WTC11 (cell line): ENCODE measurements around the gene TEKTIP1. TPM values are rescaled to one million over a fixed set of nuclear protein-coding genes. Genes with fewer than 3 reads are reported as not detected.
A peak's percentile ranks its signal among the peaks of the same experiment; 100 is the strongest.

ENCODE experiments used
- ATAC-seq: fragments of 200-7000 bp; cut with Tn5 transposase; 2 replicates; pipeline ENCODE4 v1.10.0; 2021; ENCODE audit warnings: mild to moderate bottlenecking, moderate library complexity
- CTCF ChIA-PET: fragments of 300-600 bp; sonication (Branson Sonifier 250); formaldehyde crosslinking; loops from one replicate; lab custom pipeline; 2021; ENCODE audit warnings: antibody characterized with exemption; lab: Charles Lee
- POLR2A ChIA-PET: fragments of 350-600 bp; sonication (Branson Sonifier 250); formaldehyde crosslinking; loops from one replicate; lab custom pipeline; 2021; ENCODE audit warnings: antibody characterized with exemption; lab: Charles Lee
- DNase-seq: peaks from one replicate; pipeline ENCODE4 v3.0.0; 2021; ENCODE audit warnings: low spot score
- H3K27ac Mint-ChIP-seq: 2 replicates; pipeline ENCODE4 v1.8.0; 2021; ENCODE audit warnings: mixed read lengths
- H3K27me3 Mint-ChIP-seq: 2 replicates; pipeline ENCODE4 v1.8.0; 2021; ENCODE audit warnings: low read depth, mild to moderate bottlenecking, moderate library complexity, mixed read lengths
- H3K36me3 Mint-ChIP-seq: 2 replicates; pipeline ENCODE4 v1.8.0; 2021; ENCODE audit warnings: mixed read lengths
- H3K4me1 Mint-ChIP-seq: 2 replicates; pipeline ENCODE4 v1.8.0; 2022; ENCODE audit warnings: mixed read lengths
- H3K4me3 Mint-ChIP-seq: 2 replicates; pipeline ENCODE4 v1.8.0; 2021; ENCODE audit warnings: mild to moderate bottlenecking, moderate library complexity, mixed read lengths
- H3K9me3 Mint-ChIP-seq: 2 replicates; pipeline ENCODE4 v1.8.0; 2021; ENCODE audit warnings: mixed read lengths
- AFF4 ChIP-seq: sonication (generic); formaldehyde crosslinking; IDR thresholded peaks from 2 replicates; pipeline ENCODE4 v1.8.1; 2023; ENCODE audit warnings: mild to moderate bottlenecking, missing genetic modification reagents, borderline replicate concordance
- ATF2 ChIP-seq: sonication (generic); formaldehyde crosslinking; IDR thresholded peaks from 2 replicates; pipeline ENCODE4 v1.8.1; 2022; ENCODE audit warnings: low read depth, missing genetic modification reagents, borderline replicate concordance
- ATF3 ChIP-seq: sonication (generic); formaldehyde crosslinking; conservative IDR thresholded peaks from 2 replicates; pipeline ENCODE4 v1.8.1; 2022; ENCODE audit warnings: mild to moderate bottlenecking, missing genetic modification reagents
- ATF6 ChIP-seq: sonication (generic); formaldehyde crosslinking; IDR thresholded peaks from 2 replicates; pipeline ENCODE4 v1.8.1; 2023; ENCODE audit warnings: mild to moderate bottlenecking, missing genetic modification reagents
- ETV6 ChIP-seq: sonication (generic); formaldehyde crosslinking; IDR thresholded peaks from 2 replicates; pipeline ENCODE4 v1.8.1; 2022; ENCODE audit warnings: mild to moderate bottlenecking, missing genetic modification reagents
- FOXJ3 ChIP-seq: sonication (generic); formaldehyde crosslinking; IDR thresholded peaks from 2 replicates; pipeline ENCODE4 v1.9.0; 2021; ENCODE audit warnings: missing genetic modification reagents, mild to moderate bottlenecking, borderline replicate concordance
- FOXP4 ChIP-seq: sonication (generic); formaldehyde crosslinking; IDR thresholded peaks from 2 replicates; pipeline ENCODE4 v1.8.0; 2022; ENCODE audit warnings: mild to moderate bottlenecking, missing genetic modification reagents
- GRHL2 ChIP-seq: fragments of 250-450 bp; sonication (Bioruptor Pico); IDR thresholded peaks from 2 replicates; pipeline ENCODE4 v1.8.0; 2022; ENCODE audit warnings: mild to moderate bottlenecking, moderate library complexity; ENCODE audit not compliant: insufficient replicate concordance, severe bottlenecking
- HMGXB4 ChIP-seq: sonication (generic); formaldehyde crosslinking; IDR thresholded peaks from 2 replicates; pipeline ENCODE4 v1.8.1; 2023; ENCODE audit warnings: mild to moderate bottlenecking, moderate library complexity, missing genetic modification reagents
- TEAD1 ChIP-seq: sonication (generic); formaldehyde crosslinking; IDR thresholded peaks from 2 replicates; pipeline ENCODE4 v1.8.0; 2022; ENCODE audit warnings: mild to moderate bottlenecking, missing genetic modification reagents
- ZBTB21 ChIP-seq: sonication (generic); formaldehyde crosslinking; IDR thresholded peaks from 2 replicates; pipeline ENCODE4 v1.8.1; 2023; ENCODE audit warnings: mild to moderate bottlenecking, missing genetic modification reagents, borderline replicate concordance
- ZNF263 ChIP-seq: sonication (generic); formaldehyde crosslinking; IDR thresholded peaks from 2 replicates; pipeline ENCODE4 v1.8.1; 2022; ENCODE audit warnings: low read depth, mild to moderate bottlenecking, moderate library complexity, missing genetic modification reagents
- ZNF512 ChIP-seq: sonication (generic); formaldehyde crosslinking; IDR thresholded peaks from 2 replicates; pipeline ENCODE4 v1.8.1; 2022; ENCODE audit warnings: missing genetic modification reagents, borderline replicate concordance
- ZNF532 ChIP-seq: fragments of 250-450 bp; sonication (Bioruptor Pico); IDR thresholded peaks from 2 replicates; pipeline ENCODE4 v1.9.0; 2021; ENCODE audit warnings: mild to moderate bottlenecking, borderline replicate concordance
- total RNA-seq: library from RNA; stranded (reverse); gene quantifications from 3 replicates; pipeline ENCODE4 v1.2.3, GENCODE V29; 2021

TEKTIP1 gene
- total RNA-seq, 1 experiment from 2014 or later = 6.3 TPM

- TF ChIP-seq ZNF532 (no peak), ZNF263 (CRISPR knock-in tag) (no peak)
- TF ChIP-seq, all 79 proteins: peak for 3
Observed at GRCh38 chr19:3575260-3575741, 36.3 kb downstream of the TEKTIP1 start (continued).

- Mint-ChIP-seq H3K9me3 (no peaks in the 10 kb centered on the region), H3K36me3 (peaks cover 8% of the 10 kb centered on the region), H3K4me1 (peaks cover 21% of the 10 kb centered on the region), H3K27me3 (peaks cover 18% of the 10 kb centered on the region), H3K27ac (peak overlapping the region; percentile 85), H3K4me3 (peak overlapping the region; percentile 72)
- CTCF ChIA-PET = interaction anchor here (0.6 to 6.5 kb wide), 35 partner anchors 9 to 305 kb away, joined by 3 to 115 read pairs (median 4); partner anchors contain the start of genes FZR1, GIPC3, MFSD12 and MRPL54
- POLR2A ChIA-PET = interaction anchor here (0.8 to 3.3 kb wide), 7 partner anchors 10 to 146 kb away, joined by 3 to 12 read pairs (median 4); partner anchors contain the start of gene GIPC3
- ATAC-seq (no peak), DNase-seq (no peak)
- TF ChIP-seq HMGXB4 (CRISPR knock-in tag) (no peak), TEAD1 (no peak), ZNF512 (no peak), AFF4 (CRISPR knock-in tag) (no peak), ZNF263 (CRISPR knock-in tag) (no peak), FOXP4 (no peak), ZBTB21 (no peak), GRHL2 (CRISPR knock-in tag) (no peak), ATF6 (no peak), FOXJ3 (CRISPR knock-in tag) (no peak), ATF2 (CRISPR knock-in tag) (no peak), ATF3 (no peak), ETV6 (CRISPR knock-in tag) (no peak)
Observed at GRCh38 chr19:3575949-3576673, 37.1 kb downstream of the TEKTIP1 start.
